ENCODE data around the gene SS18L1.

The SS18L1 gene

GRCh38 chr20:62174021-62174804, 30.6 kb downstream of the SS18L1 start:
- no peak for DNase-seq (ENCODE audit: low spot score)

- DNase-seq (ENCODE audit: low spot score): no peak
These were observed 31.5 kb downstream of the SS18L1 start for GRCh38 chr20:62174870-62175624.

- no peak for DNase-seq (ENCODE audit: low spot score)
These were observed 32.1 kb downstream of the SS18L1 start for GRCh38 chr20:62175711-62176110.

- no peak for DNase-seq (ENCODE audit: low spot score)
These were observed 33.3 kb downstream of the SS18L1 start for GRCh38 chr20:62176866-62177265.

GRCh38 chr20:62177307-62177706, 33.7 kb downstream of the SS18L1 start:
- no peak for DNase-seq (ENCODE audit: low spot score)

GRCh38 chr20:62178316-62179161, 35.0 kb downstream of the SS18L1 start:
- no peak for DNase-seq (ENCODE audit: low spot score)

- DNase-seq (ENCODE audit: low spot score): no peak
These were observed 35.6 kb downstream of the SS18L1 start for GRCh38 chr20:62179162-62179504.

- DNase-seq (ENCODE audit: low spot score): no peak
These were observed 38.2 kb downstream of the SS18L1 start for GRCh38 chr20:62181808-62182207.

GRCh38 chr20:62182469-62183425, 39.2 kb downstream of the SS18L1 start, which contains the start of gene MTG2:
TSS of gene MTG2 (plus strand) at chr20:62183028. CDS start at chr20:62193421, 10,393 bp downstream.
- peak; percentile 100 for DNase-seq (ENCODE audit: low spot score)

- no peak for DNase-seq (ENCODE audit: low spot score)
These were observed 40.0 kb downstream of the SS18L1 start for GRCh38 chr20:62183426-62184142.

GRCh38 chr20:62186096-62186426, 42.5 kb downstream of the SS18L1 start:
- no peak for DNase-seq (ENCODE audit: low spot score)

GRCh38 chr20:62186887-62187866, 43.6 kb downstream of the SS18L1 start:
- no peak for DNase-seq (ENCODE audit: low spot score)

- no peak for DNase-seq (ENCODE audit: low spot score)
These were observed 47.3 kb downstream of the SS18L1 start for GRCh38 chr20:62190639-62191411.

GRCh38 chr20:62191781-62192559, 48.4 kb downstream of the SS18L1 start:
- DNase-seq (ENCODE audit: low spot score): no peak

- no peak for DNase-seq (ENCODE audit: low spot score)
These were observed 49.1 kb downstream of the SS18L1 start for GRCh38 chr20:62192635-62193034.

GRCh38 chr20:62193079-62194025, 49.8 kb downstream of the SS18L1 start:
- DNase-seq (ENCODE audit: low spot score): no peak

GRCh38 chr20:62195075-62195405, 51.5 kb downstream of the SS18L1 start:
- DNase-seq (ENCODE audit: low spot score): no peak

Data from HuH-7.5 (cell line).